ENCODE data around the gene PDILT.

Gene PDILT

GRCh38 chr16:20318437-20318836, 86.1 kb downstream of the PDILT start:
- no CpG with 5 or more reads among the region's 3 CpGs for WGBS, 2 donors (ENCODE audit: extremely low coverage in 2 of 2, insufficient read length in 2 of 2, insufficient replicate concordance in 1 of 2)
- no peak overlapping the region for H3K23ac ChIP-seq (ENCODE audit: low read depth, low read length, poor library complexity)
- no peak overlapping the region for H2BK5ac ChIP-seq (ENCODE audit: low read length)
- H4K91ac ChIP-seq (ENCODE audit: low read depth, low read length, poor library complexity), result no peak overlapping the region
- H3K4me1 ChIP-seq (ENCODE audit: control insufficient read depth in 2 of 2, insufficient read depth in 1 of 2, low read depth in 1 of 2, low read length in 2 of 2), result no peaks in the 10 kb centered on the region
- no peak overlapping the region for H3K4me2 ChIP-seq (ENCODE audit: insufficient read depth, low read length, poor library complexity, severe bottlenecking)
- H3K27me3 ChIP-seq (ENCODE audit: control insufficient read depth in 3 of 3, insufficient read depth in 3 of 3, low read depth in 1 of 3, low read length in 3 of 3), result no peaks in the 10 kb centered on the region
- H2BK15ac ChIP-seq (ENCODE audit: low read length), result no peak overlapping the region
- no peak overlapping the region for H2BK12ac ChIP-seq (ENCODE audit: low read length)
- no peak overlapping the region for H3K4ac ChIP-seq (ENCODE audit: low read length)
- H3K27ac ChIP-seq (replicated peaks; ENCODE audit: low read length), result no peak overlapping the region
- H3K4me3 ChIP-seq (ENCODE audit: low read length in 2 of 2), result no peak overlapping the region
- H4K8ac ChIP-seq (ENCODE audit: low read depth, low read length), result no peak overlapping the region
- no peaks in the 10 kb centered on the region for H3K9me3 ChIP-seq (replicated peaks in 1 of 2; ENCODE audit: control insufficient read depth in 2 of 2, insufficient read depth in 1 of 2, low read depth in 1 of 2, low read length in 2 of 2)
- H2AFZ ChIP-seq (ENCODE audit: low read length), result no peak overlapping the region
- H3K18ac ChIP-seq (ENCODE audit: low read length), result no peak overlapping the region
- no peaks in the 10 kb centered on the region for H3K79me1 ChIP-seq (ENCODE audit: low read depth, low read length)
- no peaks in the 10 kb centered on the region for H3K36me3 ChIP-seq (replicated peaks in 1 of 2; ENCODE audit: control insufficient read depth in 2 of 2, insufficient read depth in 2 of 2, low read length in 2 of 2)
- H2BK120ac ChIP-seq (ENCODE audit: low read depth, low read length), result no peak overlapping the region
- no peak overlapping the region for H3K9ac ChIP-seq (ENCODE audit: low read depth, low read length, poor library complexity)
- H3K14ac ChIP-seq (ENCODE audit: low read length), result no peak overlapping the region
- H2AK5ac ChIP-seq (ENCODE audit: low read depth, low read length), result no peak overlapping the region
- no peak for DNase-seq (ENCODE audit: low spot score)

DNA sequence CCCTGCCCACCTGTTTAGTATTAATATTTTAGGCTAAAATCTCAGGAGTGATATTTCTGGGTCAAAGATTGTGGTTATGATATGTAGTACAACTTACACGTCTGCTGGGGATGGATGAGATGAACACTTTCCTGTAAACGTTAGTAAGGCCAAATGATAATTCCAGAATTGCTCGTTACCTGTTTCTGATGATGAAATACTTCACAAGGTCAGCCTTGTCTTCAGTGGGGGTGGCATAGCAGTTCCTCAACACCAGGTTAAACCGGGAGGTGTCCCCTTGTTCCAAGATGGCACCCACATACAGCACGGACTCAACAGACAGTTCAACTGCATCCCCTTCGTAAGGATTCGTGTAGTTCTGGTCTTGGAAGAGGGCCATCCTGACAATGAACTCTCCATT, 86.5 kb downstream of the PDILT start:
- Histone ChIP-seq H3K23ac (ENCODE audit: low read depth, low read length, poor library complexity) (no peak overlapping the region), H2BK12ac (ENCODE audit: low read length) (no peak overlapping the region), H3K9ac (ENCODE audit: low read depth, low read length, poor library complexity) (no peak overlapping the region), H2AK5ac (ENCODE audit: low read depth, low read length) (no peak overlapping the region), H2AFZ (ENCODE audit: low read length) (no peak overlapping the region), H3K27me3 (ENCODE audit: control insufficient read depth in 3 of 3, insufficient read depth in 3 of 3, low read depth in 1 of 3, low read length in 3 of 3) (no peaks in the 10 kb centered on the region), H3K18ac (ENCODE audit: low read length) (no peak overlapping the region), H4K91ac (ENCODE audit: low read depth, low read length, poor library complexity) (no peak overlapping the region), H3K36me3 (replicated peaks in 1 of 2; ENCODE audit: control insufficient read depth in 2 of 2, insufficient read depth in 2 of 2, low read length in 2 of 2) (no peaks in the 10 kb centered on the region), H3K4me3 (ENCODE audit: low read length in 2 of 2) (no peak overlapping the region), H3K79me1 (ENCODE audit: low read depth, low read length) (no peaks in the 10 kb centered on the region), H3K4me1 (ENCODE audit: control insufficient read depth in 2 of 2, insufficient read depth in 1 of 2, low read depth in 1 of 2, low read length in 2 of 2) (no peaks in the 10 kb centered on the region), H3K14ac (ENCODE audit: low read length) (no peak overlapping the region), H2BK15ac (ENCODE audit: low read length) (no peak overlapping the region), H3K9me3 (replicated peaks in 1 of 2; ENCODE audit: control insufficient read depth in 2 of 2, insufficient read depth in 1 of 2, low read depth in 1 of 2, low read length in 2 of 2) (no peaks in the 10 kb centered on the region), H4K8ac (ENCODE audit: low read depth, low read length) (no peak overlapping the region), H2BK5ac (ENCODE audit: low read length) (no peak overlapping the region), H2BK120ac (ENCODE audit: low read depth, low read length) (no peak overlapping the region), H3K27ac (replicated peaks; ENCODE audit: low read length) (no peak overlapping the region), H3K4me2 (ENCODE audit: insufficient read depth, low read length, poor library complexity, severe bottlenecking) (no peak overlapping the region), H3K4ac (ENCODE audit: low read length) (no peak overlapping the region)
- WGBS, 2 donors (ENCODE audit: extremely low coverage in 2 of 2, insufficient read length in 2 of 2, insufficient replicate concordance in 1 of 2), result no CpG with 5 or more reads among the region's 7 CpGs
- DNase-seq (ENCODE audit: low spot score), result no peak

DNA sequence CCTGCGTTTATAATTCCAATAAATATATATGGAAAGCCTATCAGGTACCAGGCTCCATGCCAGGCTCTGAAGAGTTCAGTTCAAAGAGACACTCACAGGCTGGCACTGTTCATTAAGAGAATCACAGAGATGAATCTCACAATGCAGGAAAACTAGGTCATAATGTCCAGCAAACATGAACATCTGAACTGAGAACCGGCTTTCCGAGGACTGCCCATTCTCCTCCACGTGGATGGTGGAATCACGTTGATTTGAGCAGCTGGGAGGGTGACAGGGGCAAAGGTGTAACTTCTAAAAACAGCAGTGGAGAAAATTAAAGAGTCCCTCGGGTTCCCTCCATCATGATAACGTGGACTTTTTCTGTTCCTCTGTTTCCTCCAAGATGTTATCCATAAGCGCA, 87.4 kb downstream of the PDILT start:
- H2BK5ac ChIP-seq (ENCODE audit: low read length), result no peak overlapping the region

DNA sequence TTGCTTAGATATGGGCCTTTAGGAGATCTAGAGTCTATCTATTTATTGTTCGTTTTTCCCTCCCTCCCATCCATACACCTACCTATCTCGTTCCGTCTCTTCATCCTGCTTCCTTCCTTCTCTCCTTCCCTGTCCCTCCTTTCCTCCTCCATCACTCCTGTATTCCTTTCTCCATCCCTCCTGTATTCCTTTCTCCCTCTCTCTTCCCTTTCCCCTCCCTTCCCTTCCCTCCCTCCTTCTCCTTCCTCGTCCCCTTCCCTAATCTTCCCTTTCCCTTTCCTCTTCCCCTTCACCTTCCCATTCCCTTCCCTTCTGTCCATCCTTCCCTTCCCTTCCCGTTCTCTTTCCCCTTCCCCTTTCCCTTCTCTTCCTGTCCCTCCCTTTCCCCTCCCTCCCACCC, 87.8 kb downstream of the PDILT start:
- 80 to 100% methylated on average over 1 to 4 of the region's 5 CpGs for WGBS, 2 donors (ENCODE audit: extremely low coverage in 2 of 2, insufficient read length in 2 of 2, insufficient replicate concordance in 1 of 2)

More for the DNA sequence above, 87.4 kb downstream of the PDILT start:
- Histone ChIP-seq H3K79me1 (ENCODE audit: low read depth, low read length) (no peaks in the 10 kb centered on the region), H4K8ac (ENCODE audit: low read depth, low read length) (no peak overlapping the region), H2BK15ac (ENCODE audit: low read length) (no peak overlapping the region), H3K9me3 (replicated peaks in 1 of 2; ENCODE audit: control insufficient read depth in 2 of 2, insufficient read depth in 1 of 2, low read depth in 1 of 2, low read length in 2 of 2) (no peaks in the 10 kb centered on the region), H3K4ac (ENCODE audit: low read length) (no peak overlapping the region), H3K4me1 (ENCODE audit: control insufficient read depth in 2 of 2, insufficient read depth in 1 of 2, low read depth in 1 of 2, low read length in 2 of 2) (no peaks in the 10 kb centered on the region), H3K14ac (ENCODE audit: low read length) (no peak overlapping the region), H3K23ac (ENCODE audit: low read depth, low read length, poor library complexity) (no peak overlapping the region), H3K36me3 (replicated peaks in 1 of 2; ENCODE audit: control insufficient read depth in 2 of 2, insufficient read depth in 2 of 2, low read length in 2 of 2) (no peaks in the 10 kb centered on the region), H3K27ac (replicated peaks; ENCODE audit: low read length) (no peak overlapping the region), H4K91ac (ENCODE audit: low read depth, low read length, poor library complexity) (no peak overlapping the region), H3K27me3 (ENCODE audit: control insufficient read depth in 3 of 3, insufficient read depth in 3 of 3, low read depth in 1 of 3, low read length in 3 of 3) (no peaks in the 10 kb centered on the region), H2AFZ (ENCODE audit: low read length) (no peak overlapping the region), H2AK5ac (ENCODE audit: low read depth, low read length) (no peak overlapping the region), H3K4me3 (ENCODE audit: low read length in 2 of 2) (no peak overlapping the region), H2BK120ac (ENCODE audit: low read depth, low read length) (no peak overlapping the region), H3K4me2 (ENCODE audit: insufficient read depth, low read length, poor library complexity, severe bottlenecking) (no peak overlapping the region), H3K18ac (ENCODE audit: low read length) (no peak overlapping the region), H2BK12ac (ENCODE audit: low read length) (no peak overlapping the region), H3K9ac (ENCODE audit: low read depth, low read length, poor library complexity) (no peak overlapping the region)
- WGBS, 2 donors (ENCODE audit: extremely low coverage in 2 of 2, insufficient read length in 2 of 2, insufficient replicate concordance in 1 of 2), result no CpG with 5 or more reads among the region's 8 CpGs
- DNase-seq (ENCODE audit: low spot score), result no peak

More for the DNA sequence above, 87.8 kb downstream of the PDILT start:
- Histone ChIP-seq H3K36me3 (replicated peaks in 1 of 2; ENCODE audit: control insufficient read depth in 2 of 2, insufficient read depth in 2 of 2, low read length in 2 of 2) (no peaks in the 10 kb centered on the region), H3K9ac (ENCODE audit: low read depth, low read length, poor library complexity) (no peak overlapping the region), H3K27me3 (ENCODE audit: control insufficient read depth in 3 of 3, insufficient read depth in 3 of 3, low read depth in 1 of 3, low read length in 3 of 3) (no peaks in the 10 kb centered on the region), H2BK120ac (ENCODE audit: low read depth, low read length) (no peak overlapping the region), H2BK15ac (ENCODE audit: low read length) (no peak overlapping the region), H3K4me2 (ENCODE audit: insufficient read depth, low read length, poor library complexity, severe bottlenecking) (no peak overlapping the region), H3K9me3 (replicated peaks in 1 of 2; ENCODE audit: control insufficient read depth in 2 of 2, insufficient read depth in 1 of 2, low read depth in 1 of 2, low read length in 2 of 2) (no peaks in the 10 kb centered on the region), H3K79me1 (ENCODE audit: low read depth, low read length) (no peaks in the 10 kb centered on the region), H3K18ac (ENCODE audit: low read length) (no peak overlapping the region), H2BK5ac (ENCODE audit: low read length) (no peak overlapping the region), H3K4me3 (ENCODE audit: low read length in 2 of 2) (no peak overlapping the region), H2BK12ac (ENCODE audit: low read length) (no peak overlapping the region), H3K4ac (ENCODE audit: low read length) (no peak overlapping the region), H2AK5ac (ENCODE audit: low read depth, low read length) (no peak overlapping the region), H3K4me1 (ENCODE audit: control insufficient read depth in 2 of 2, insufficient read depth in 1 of 2, low read depth in 1 of 2, low read length in 2 of 2) (no peaks in the 10 kb centered on the region), H3K27ac (replicated peaks; ENCODE audit: low read length) (no peak overlapping the region), H2AFZ (ENCODE audit: low read length) (no peak overlapping the region), H4K8ac (ENCODE audit: low read depth, low read length) (no peak overlapping the region), H4K91ac (ENCODE audit: low read depth, low read length, poor library complexity) (no peak overlapping the region), H3K14ac (ENCODE audit: low read length) (no peak overlapping the region), H3K23ac (ENCODE audit: low read depth, low read length, poor library complexity) (no peak overlapping the region)
- no peak for DNase-seq (ENCODE audit: low spot score)

All from neuronal stem cell (in vitro differentiated cells).